GM21423 (cell line): ENCODE results near the gene GALNTL6.

Source experiments
- ATAC-seq: cut with Tn5 transposase; IDR thresholded peaks from one replicate; pipeline ENCODE4 v1.9.1; 2021; ENCODE audit warnings: mild to moderate bottlenecking, moderate library complexity; ENCODE audit not compliant: unreplicated experiment

GALNTL6 gene

DNA sequence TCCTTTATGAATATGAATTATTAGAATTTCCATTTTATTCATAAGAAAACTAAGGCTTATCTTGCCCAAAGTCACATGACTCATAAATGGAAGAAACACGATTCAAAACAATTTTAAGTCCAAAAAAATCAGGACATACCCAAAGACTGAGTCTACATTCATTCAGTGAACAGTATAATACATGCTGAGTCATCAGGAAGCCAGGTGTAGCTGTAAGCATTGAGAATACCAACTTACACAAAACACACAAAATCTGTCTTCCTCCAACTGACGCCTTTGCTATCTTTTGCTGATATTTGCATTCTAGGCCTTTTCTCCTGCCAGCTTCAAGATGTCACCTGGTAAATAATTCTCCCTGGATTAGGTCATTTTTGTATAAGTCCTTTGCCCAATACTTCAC, 835.3 kb downstream of the GALNTL6 start:
- no peak for ATAC-seq

DNA sequence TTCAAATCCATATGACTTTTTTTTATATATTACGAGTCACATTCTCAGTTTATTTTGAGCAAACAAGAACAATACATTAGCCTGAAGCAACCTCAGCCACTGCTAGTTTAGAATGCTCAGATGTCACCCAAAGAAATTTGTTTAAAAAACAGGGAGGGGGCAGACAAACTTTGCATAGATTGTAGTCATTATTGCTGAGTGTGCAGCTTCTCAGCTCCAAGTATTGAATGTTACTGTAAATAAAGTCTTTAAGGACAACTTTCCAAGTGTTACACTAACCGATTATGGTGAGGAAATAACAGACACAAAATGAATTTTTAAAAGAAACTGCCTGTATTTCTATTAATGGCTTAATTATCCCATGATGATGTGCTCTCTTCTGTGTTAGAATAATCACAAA, 835.9 kb downstream of the GALNTL6 start:
- ATAC-seq = no peak

DNA sequence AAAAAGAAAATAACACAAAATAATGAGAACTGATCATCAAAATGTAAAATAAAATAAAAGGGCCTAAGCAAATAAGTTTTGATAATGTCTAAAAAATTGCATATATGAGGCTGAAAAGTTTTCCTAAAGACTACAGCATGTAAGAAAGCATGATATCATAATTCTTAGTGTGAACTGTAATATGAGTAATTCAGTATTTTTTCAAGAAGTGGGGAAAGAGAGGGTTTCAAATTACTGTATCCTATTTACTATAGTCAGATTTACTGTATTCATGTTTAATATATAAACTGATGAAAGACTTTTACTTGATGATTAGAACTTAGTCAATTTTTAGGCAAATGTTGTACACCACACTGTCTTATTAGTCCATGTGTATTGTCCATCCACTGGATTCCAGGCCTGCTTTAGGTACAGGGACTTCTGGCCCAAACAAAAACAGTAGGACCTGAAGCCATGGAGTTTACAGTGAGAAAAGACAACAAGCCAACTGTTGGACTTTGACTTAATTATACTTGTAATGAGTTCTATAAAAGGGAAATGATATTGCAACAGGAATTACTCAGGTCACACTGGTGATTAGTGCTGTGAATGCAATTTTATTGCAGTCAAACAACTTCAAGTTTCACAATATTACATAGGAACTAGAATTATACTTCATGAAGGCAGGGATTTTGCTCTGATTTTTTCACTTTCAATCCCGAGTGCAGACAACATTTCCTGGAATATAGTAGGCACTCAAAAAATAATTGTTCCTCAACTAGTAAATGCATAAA, 837.7 kb downstream of the GALNTL6 start:
- no peak for ATAC-seq

DNA sequence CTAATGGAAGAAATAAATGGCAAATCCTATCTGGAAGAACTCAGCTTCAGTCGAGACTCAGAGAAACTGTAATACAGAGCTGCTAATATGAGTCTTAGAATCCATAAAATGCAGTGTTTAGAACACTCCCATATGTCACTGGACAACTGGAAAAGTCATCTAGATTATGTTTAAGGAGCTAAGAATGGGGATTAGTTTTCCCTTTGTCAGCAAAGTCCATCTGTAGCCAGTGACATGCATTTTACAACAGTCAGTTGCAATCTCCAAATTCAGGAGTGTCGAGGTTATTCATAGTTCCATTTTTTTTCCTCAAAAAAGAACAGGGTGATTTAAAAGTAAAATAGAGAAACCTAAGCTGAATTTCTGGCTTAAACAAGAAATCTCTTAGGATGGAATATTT, 838.8 kb downstream of the GALNTL6 start:
- no peak for ATAC-seq

DNA sequence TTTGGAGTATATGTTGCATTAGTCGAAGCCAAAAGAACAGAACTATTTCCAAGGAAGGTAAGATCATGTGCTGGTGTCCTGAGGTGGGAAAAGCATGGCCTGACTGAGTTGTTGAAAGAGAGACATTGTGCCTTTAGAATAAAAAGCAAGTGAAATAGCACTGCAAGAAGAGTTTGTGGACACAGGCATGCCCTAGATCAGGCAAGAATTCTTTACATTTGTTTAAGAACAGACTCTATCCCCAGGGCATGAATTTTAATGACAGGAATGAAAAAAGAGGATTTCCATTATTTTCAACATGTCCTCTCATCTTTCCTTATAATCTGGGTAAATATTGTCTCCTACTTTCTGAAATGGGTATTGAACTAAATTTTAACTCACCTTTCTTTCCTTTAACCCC, 839.2 kb downstream of the GALNTL6 start:
- ATAC-seq = no peak

DNA sequence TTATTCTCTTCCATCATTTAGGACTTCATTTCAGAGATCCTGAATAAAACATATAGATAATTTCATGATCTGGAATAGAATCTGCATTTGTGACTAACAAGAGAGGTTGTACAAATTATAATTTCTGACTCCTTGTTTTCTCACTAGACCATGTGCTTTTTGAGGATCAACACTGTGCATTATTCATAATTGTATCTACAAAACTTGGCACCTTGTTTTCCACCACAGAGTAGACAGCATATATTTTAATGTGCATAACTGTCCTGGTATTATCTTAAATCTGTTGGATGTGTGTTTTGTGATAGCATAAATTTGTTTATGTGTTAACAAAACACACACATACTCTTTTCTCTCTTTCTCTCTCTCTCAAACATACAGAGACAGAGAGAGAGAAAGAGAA, 840.5 kb downstream of the GALNTL6 start:
- no peak for ATAC-seq

DNA sequence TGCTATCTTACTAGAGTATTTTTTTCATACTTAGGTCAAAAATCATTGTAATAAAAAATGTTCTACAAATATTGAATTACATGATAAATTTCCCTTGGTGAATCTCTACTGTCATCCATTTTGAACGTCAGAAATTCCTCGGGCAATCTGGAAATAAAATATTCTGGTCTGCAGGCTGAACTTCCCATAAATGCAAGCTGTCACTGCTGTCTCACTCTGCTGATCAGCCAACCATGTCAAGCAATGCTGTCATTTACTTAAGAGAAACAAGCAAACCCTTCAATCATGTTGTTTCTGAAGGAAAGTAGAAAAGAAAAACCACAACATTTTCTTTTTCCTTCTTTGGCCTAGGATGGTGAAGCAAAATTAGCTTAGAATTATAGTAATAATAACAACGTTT, 841.3 kb downstream of the GALNTL6 start:
- ATAC-seq = no peak

DNA sequence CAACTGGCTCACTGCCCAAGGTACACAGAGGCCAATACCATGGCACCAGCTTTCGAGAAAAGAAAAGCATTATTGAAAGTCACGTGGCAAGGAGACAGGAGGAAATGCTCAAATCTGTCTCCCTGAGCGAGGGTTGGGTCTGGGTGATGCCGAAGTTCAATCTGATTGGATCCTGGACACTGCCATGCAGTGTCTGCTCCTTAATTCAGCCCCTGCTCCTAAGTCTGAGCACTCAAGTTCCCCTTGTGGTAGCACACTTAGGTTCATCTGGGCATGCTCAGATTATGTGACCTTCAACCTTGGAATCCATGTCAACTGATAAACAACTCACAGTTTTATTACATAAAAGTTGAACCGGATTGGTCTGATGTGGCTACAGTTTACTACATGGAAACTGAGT, 842.9 kb downstream of the GALNTL6 start:
- no peak for ATAC-seq

DNA sequence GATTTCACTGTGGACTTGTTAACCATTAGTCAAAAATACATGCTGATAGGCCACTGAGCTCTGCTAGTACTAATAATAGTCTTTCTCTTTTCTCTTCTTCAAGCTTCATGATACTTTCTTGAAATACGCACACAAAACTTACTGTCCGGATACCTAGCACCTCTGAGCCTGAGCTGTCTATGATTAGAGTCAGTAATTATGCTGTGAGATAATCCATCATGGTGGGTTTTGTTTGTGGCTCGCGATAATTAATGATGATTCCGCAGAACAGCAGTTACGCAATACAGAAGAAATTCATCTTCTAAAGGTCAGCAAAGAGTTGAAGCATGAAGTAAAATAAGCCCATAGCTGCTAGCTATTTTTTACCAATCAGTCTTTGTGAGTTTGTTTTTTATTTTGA, 843.9 kb downstream of the GALNTL6 start:
- ATAC-seq = no peak

DNA sequence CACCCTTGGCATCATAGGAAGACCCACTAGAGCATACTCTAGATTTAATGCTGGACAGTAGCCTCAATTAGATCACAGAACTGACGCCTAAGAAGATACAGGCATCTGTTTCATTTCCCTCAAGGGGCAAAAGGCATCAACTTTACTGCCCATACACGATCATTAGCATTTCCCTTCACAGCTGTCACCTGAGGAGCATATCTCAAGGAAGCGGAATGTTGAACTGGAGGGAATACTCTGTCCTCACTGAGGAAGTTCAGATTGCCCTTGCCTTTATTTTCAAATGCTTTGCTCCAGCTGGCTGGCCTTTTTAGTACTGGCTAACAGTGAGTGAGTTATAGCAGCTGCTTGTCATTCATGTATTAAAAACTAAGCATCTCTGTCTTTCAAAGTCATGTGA, 847.0 kb downstream of the GALNTL6 start:
- ATAC-seq = no peak

DNA sequence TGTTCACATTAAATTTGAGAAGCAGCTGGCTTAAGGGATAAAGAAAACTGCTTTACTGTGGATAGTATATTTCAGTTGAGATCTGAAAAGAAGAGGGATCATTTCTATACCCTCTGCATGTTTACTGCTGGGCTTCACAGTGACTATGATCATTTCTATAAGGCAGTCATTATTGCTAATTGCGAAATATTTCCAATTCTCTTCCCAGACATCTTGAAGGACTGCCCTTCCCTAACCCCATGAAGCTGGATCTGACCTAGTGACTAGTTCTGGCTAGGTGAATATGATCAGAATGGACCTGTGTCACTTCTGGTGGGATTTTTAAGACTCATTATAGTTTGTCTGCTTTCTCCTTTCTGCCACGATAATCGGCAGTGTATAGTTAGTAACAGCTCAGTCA, 848.9 kb downstream of the GALNTL6 start:
- ATAC-seq = no peak

DNA sequence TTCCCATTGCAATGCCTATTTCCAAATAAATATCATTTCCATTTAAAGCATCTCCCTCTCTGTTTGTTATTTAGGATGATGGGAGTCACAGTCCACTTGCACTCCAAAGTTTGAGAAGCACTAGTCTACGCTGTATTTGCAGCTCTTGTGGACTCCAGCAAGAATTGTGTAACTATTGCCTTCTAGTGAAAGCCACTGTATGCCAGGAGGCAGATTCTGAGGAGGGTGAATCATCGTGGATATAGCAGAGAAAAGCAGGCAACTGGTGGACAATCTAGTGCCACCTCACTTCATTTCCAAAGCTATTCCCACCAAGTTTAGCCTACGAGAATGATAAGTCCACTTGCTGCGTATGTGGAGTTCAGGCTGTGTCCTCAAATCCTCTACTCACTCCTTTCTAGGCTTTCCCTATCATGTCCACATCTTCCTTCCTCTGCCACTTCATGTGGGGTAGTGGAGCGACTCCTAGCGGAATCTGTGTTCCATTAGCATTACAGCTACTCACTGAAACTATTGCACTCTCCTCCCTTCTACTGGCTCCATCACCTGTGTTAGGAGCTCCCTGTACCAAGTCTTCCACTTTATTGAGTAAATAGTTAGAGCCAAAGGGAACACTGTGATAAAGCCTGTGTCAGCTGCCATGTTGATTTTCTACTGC, 853.6 kb downstream of the GALNTL6 start:
- no peak for ATAC-seq

DNA sequence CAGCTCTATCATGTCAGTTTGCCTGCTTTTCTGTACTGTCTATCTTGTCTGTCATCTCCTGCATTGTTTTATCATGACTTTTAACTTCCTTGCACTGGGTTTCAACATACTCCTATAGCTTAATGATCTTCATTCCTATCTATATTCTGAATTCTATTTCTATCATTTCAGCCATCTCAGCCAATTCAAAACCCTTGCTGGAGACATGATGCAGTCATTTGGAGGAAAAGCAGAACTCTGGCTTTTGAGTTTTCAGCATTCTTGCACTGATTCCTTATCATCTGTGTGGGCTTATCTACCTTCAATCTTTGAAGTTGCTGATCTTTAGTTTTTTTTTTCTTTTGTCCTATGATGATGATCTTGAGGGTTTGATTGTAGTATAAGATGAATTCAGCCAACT, 861.6 kb downstream of the GALNTL6 start:
- no peak for ATAC-seq

DNA sequence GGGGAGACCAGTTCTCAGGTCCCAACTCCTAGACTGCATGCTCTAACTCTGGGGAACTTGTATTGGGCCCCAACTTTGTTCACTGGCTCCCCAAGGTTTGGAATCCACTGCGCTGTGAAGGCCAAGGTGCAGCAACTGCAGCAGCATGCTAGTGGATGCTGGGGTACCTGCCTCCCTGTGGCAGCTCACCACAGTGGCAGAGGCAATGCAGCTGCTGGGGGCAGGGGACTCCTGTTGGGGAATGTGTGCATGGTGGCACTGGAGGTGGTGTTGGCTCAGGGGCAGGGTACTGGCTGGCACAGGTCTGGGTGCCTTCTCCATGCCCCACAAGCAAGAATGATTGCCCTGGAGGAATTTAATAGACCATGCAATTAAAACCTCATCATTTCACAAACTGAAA, 862.0 kb downstream of the GALNTL6 start:
- ATAC-seq = no peak

DNA sequence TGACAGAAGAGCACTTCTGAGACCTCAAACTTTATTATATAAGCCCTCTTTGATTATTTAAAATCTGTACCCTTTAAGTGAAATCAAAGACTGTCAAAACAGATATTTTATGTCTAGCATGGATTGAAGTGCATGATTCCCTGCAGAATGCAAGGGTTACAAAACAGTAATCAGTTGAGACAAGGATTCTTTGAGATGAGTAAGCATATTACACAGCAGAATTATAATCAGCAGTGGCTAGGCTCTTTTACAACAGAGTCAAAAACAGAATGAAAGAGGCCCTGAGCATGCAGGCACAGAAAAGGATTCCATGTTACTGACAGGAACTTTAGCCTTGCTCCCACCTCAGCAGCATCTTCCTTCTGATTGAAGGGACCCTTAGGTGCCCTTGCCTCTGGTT, 867.5 kb downstream of the GALNTL6 start:
- no peak for ATAC-seq

DNA sequence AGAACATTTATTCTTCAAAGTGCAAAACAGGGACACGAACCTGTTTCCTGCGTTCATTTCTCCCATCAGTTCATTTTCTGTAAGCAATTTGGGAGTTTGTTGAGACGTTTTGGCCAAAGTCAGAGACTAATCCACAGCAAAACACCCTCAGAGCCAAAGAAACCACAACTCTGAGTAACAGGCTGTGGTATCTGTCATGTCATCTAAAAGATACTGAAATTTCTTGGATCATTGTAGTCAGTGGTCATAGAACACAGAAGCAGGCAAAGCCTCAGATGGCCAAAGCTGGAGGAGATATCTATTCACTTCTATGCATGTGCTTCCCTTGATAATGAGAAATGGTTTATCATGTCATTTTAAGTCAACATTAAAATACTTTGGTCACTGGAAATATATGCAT, 869.8 kb downstream of the GALNTL6 start:
- ATAC-seq = no peak

DNA sequence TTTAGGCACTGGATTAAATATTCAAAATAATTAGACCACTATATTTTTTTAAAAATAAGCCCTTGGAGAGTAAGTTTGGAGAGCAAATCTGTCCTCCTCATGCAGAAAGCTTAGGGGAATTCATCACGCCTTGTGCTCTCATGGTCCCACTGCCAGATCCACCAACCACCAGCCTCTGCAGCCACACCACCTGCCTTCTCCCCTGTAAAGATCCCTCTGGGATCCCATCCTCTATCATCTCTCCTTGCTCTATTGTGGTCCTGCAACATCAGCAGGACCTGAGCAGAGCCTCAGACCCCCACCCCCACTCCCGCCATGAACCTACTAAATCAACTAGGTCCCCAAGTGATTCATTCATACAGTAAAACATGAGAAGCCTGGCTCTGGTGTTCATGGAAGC, 872.8 kb downstream of the GALNTL6 start:
- ATAC-seq = no peak

DNA sequence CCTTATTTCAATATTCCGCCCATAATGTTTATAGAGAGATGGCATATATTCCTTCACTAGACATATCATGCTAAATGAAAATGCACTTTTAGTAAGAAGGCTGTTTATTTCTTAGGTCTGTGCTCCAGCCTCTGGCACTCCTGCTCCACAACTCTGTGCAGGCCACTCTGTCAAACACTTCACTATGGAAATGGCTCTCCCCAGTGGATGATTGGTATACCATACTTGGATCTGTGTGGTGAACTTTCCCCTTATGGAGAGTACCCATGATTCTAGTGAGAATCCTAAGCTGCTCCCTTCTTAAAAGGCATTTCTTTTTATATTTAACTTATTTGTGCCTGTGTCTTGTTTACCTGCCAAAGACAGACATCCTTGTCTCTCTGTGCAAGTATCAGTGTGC, 875.3 kb downstream of the GALNTL6 start:
- no peak for ATAC-seq

DNA sequence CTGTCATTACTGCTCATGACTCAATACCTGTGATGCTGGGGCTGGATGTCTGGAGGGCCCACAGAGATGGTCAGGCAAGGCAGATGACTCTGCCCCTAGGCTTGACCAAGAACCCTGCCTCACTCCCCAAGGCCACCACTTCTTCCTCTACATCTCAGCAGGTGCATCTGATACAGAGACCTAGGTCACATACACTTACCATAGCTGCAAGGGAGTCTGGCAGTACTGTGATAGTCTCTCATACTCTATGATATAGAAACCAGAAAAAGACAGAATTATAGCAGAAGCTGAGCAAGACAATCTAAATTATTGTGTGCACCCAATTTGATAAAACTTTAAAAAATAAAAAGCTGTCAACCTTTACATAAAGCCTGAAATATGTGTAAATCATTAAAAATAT, 878.3 kb downstream of the GALNTL6 start:
- no peak for ATAC-seq

DNA sequence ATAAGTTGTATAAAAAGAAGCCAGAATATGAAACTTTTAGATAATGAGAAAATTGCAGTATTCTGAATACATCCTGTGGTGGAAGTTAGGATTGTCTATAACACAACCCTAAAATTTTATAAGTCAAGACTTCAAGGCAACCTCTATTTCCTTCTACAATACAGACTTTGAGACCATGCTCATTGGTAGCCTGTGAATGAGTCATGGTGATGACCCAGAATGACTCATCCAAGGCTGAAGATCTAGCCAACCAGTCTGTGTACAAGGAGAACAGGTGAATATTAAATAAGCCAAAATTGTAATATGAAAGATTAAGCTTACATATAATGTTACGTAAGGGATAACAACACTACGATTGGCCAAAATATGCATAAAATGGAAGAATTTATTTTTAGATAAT, 879.5 kb downstream of the GALNTL6 start:
- ATAC-seq = no peak

DNA sequence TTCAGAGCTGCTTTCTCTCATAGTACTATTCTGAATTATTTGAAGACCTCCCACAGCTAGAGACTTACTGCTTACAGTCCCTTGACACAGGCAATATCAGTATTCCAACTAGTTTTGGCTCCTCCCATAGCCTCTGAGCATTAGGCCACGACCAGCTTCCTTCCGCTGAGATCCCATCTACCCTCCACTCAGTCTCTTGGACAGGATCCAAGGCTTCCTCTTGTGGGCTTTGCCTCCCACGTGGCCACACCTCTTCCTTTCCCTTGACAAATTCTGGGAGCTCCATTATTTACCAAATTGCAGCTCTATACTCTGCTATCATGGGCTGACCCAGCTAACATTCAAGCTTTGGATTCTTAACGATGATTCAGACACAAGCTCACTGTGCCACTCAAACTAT, 885.1 kb downstream of the GALNTL6 start:
- no peak for ATAC-seq

DNA sequence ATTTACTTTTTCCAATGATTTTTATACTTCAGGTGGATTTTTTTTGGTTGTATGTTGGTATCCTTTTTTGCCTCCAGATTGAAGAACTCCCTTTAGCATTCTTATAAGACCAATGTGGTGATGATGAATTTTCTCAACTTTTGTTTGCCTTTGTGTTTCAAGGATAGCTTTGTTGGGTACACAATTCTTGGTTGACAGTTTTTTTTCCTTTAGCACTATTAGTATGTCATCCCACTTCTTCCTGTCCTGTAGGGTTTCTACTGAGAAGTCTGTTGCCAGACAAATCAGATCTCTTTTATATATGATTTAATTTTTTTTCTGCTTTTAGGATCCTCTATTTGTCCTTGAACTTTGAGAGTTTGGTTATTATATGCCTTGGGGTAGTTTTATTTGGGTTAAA, 892.4 kb downstream of the GALNTL6 start:
- ATAC-seq = no peak

DNA sequence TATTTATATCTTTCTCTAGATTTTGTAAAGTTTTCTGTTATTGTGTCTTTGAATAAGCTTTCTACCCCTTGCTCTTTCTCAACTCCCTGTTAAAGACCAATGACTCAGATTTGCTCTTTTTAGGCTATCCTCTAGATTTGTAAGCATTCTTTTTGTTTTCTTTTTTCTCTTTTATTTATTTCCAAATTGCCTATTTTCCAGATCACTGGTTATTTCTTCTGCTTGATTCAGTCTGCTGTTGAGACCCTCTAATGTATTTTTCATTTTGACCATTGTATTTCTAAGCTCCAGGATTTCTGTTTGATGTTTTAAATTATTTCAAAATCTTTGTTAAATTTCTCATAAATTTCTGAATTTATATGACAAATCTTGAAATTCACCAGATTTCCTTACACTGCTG, 892.8 kb downstream of the GALNTL6 start:
- no peak for ATAC-seq
